ENCODE data around the gene CARD10.

Gene CARD10

GRCh38 chr22:37462436-37462835 is 56.8 kb downstream of the CARD10 start:
- DNase-seq, result no peak

GRCh38 chr22:37461961-37462360 is 57.3 kb downstream of the CARD10 start:
- no peak for DNase-seq

GRCh38 chr22:37460684-37461083 is 58.5 kb downstream of the CARD10 start:
- no peak for DNase-seq

DNA sequence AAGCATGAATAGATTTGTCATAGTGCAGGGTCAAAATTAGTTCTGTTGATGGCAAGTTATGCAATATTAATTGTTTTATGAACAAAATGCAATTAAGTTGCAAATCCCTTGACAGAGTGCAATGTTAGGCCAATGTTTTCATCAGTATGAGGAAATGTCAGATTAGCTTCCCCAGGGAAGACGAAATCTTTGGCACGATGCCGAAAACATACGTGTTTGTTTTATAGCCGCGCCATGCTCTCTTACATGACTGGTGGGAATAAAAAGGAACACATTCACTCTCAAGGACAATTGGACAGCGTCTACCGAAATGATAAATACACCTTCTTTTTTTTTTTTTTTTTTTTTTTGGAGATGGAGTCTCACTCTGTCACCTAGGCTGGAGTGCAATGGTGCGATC is 60.0 kb downstream of the CARD10 start:
- DNase-seq, result no peak

DNA sequence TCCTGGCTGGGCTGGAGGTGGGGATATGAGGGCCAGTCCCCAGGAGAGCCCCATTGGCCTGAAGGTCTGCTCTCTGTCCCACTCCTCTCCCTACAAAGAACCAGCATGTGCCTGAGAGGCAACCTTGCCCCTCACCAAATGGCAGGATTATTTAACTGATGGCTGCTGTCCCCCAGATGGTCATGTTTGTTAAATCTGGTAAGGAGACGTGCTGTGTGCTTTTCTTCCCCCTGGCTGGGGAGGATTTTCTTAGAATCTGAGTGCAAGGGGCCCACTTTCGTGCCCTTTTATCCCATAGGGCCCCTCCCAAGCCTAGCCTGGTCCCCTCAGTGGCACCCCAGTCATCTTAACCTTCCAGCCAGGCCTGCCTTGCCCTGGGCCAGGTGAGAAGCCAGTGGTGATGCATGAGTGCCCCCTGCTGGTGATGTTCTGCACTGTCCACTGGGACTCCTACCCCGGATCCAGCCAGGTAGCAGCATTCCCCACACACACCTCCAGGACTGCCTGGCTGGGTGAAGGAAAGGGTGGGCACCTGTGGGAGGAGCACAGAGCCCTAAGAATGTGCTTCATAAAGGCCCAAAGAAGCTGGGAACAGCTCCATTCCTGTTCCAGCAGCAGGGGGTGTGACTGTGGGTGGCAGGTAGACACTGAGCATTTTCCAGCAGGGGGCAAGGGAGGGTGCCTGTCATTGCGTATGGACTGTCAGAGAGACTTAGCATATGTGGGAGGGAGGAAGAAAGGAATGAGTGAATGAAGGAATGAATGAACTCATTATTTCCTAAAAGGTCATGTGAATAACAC is 61.9 kb downstream of the CARD10 start:
- peak; percentile 88 for DNase-seq

GRCh38 chr22:37456346-37456745 is 62.9 kb downstream of the CARD10 start:
- DNase-seq, result no peak

DNA sequence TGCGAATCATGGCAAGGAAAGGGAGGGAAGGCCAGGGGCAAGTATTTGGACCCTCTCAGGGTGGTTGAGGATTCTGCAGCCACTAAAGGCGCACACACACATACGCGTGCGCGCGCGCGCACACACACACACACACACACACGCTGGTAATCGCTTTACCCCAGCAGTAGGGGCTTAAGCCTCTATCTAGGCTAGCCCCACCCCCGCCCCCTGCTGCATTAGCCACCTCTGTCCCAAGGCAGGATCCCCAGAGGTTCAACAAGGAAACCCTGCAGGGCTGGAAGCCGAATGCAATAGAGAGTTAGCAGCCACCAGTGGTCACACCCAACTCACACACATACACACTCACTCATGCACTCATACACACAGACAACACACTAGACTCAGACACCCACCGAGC is 63.3 kb downstream of the CARD10 start:
- DNase-seq, result no peak

DNA sequence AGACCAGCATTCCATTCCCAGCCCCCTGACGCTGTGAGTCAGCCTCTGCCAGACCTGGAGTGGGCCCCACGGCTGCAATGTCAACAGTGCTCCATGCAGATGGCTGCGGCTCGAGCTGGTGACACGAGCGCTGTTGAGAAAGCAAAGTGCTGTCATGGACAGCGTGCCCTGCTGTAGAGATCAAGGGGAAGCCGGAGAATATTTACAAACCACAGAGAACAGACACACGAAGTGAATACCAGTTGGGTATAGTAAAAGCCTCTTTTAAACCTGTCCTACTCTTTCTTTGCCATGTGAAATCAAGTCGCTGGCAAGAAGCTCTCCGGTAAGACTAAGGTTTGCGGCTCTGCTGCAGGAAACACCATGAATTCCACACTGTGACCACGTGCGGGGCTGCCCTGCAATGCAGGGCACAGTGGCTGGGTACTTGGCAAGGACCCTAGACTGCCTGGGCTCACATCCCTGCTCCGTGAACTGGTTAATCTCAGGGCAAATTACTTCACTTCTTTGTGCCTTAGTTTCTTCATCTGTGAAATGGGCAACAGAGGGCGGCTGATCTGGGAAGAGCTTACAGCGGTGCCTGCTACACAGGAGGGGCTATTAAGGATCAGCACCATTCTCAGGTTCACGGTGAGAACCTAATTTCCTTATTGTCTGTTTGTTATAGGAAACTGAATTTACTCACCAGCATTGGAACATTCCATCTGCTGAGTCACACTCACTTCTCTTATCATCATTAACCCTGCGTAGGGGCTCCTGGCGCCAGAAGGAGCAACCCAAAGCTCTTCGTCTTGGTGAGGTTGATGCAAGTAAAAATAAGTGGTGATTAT is 64.1 kb downstream of the CARD10 start:
- DNase-seq, result no peak

GRCh38 chr22:37453696-37454095 is 65.5 kb downstream of the CARD10 start:
- no peak for DNase-seq

DNA sequence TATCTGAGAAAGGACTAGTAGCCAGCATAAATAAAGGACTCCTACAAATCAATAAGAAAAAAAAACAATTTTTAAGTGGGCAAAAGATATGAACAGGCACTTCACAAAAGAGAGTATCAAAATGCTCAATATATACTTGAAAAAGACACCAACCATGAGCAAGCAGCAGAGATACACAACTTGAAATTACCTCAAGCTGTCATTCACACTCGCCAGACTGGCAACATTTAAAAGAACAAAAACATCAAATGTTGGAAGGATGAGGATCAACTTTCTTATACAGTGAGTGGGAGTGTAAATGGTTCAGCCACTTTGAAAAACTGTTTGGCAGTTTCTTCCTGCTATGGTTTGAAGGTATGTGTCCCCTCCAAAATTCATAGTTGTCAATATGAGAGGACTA is 68.0 kb downstream of the CARD10 start:
- no peak for DNase-seq

DNA sequence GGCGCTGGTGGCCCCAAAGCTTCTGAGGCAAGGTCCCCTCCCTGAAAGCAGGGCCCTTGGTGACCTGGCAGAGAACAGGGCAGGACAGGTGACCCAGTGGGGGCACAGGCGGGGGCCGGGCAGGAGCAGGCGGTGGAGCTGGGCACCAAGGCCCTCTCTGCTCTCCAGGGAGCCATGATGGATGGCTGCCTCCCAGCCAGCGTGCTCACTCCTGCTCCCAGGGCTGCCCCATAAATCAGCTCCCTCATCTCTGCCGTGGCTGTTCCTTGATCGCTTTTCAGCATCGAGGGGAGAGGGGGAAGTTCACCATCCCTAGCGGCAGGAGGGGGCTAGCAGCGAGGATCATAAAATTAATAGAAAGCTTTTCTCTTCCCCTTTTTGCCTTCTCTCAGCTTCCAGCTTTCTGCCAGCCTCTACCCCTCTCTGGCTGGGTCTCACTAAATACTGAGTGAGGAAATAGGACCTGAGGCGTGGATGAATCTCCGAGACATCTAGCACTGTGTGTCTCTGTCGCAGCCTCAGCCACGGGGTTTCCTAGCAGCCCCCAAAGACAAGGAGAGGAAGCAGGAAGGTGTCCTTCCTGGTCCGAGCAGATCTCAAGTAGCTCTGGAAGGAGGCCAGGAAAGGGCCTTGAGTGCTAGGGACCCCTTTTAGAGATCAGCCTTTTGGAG is 69.7 kb downstream of the CARD10 start:
- no peak for DNase-seq

GRCh38 chr22:37448516-37449127 is 70.6 kb downstream of the CARD10 start:
- DNase-seq, result no peak

DNA sequence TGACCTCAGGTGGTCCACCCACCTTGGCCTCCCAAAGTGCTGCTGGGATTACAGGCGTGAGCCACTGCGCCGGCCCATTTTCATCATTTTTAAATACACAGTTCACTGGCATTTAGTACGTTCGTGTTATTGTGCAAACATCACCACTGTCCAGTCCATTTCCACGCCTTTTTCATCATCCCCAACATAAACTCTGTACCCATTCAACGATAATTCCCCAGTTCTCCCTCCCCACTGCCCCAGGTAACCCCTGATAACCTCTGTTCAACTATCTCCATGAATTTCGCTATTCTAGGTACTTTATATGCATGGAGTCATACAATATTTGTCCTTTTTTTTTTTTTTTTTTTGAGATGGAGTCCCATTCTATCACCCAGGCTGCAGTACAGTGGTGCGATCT is 73.7 kb downstream of the CARD10 start:
- no peak for DNase-seq

GRCh38 chr22:37443977-37444376 is 75.2 kb downstream of the CARD10 start:
- no peak for DNase-seq

- DNase-seq, result no peak
Observed at GRCh38 chr22:37443086-37443485, 76.1 kb downstream of the CARD10 start.

DNA sequence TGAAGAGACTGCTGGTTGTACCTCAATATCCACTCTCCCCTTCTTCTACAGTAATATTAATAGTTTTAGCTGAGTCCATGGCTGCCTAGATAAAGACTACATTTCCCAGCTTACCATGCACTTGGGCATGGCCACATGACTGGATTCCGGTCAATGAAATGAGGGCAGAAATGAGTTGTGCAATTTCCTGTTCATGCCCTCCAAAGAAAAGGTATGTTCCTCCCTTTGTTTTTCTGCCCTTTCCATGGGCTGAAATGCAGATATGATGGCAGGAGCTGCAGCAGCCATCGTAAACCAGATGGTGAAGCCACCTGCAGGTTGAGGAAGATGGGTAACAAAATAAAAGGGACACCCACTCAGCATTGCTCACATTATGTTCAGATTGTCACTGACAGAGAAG is 76.7 kb downstream of the CARD10 start:
- DNase-seq, result peak; percentile 50

DNA sequence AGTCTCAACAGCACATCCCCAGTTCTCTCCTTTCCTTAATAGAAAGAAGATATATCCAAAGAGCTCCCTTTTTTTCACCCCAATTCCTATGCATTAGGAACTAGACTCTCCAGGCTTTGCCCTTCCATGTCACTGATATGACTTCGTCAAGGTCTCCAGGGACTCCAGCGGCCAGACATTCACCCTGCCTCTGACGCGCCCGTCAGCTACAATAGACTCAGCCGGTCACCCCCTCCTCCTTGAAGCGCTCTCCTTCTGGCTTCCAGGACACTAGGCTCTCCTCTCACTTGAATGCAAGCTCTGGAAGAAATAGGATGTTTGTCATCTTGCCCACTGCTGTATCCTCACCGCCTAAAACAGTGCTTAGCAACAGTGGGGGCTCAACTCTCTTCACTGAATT is 77.1 kb downstream of the CARD10 start:
- DNase-seq, result no peak

GRCh38 chr22:37440875-37441274 is 78.3 kb downstream of the CARD10 start:
- no peak for DNase-seq
